ENCODE measurements around the gene ZNF324.
"Not testable (repeated sequence)": the region's sequence is repeated elsewhere in the genome, so short reads cannot be mapped to it uniquely, and the experiment has no call there.

The ZNF324 gene

GRCh38 chr19:58473775-58474174, 6.9 kb downstream of the ZNF324 start:
- DNase-seq = no peak

DNA sequence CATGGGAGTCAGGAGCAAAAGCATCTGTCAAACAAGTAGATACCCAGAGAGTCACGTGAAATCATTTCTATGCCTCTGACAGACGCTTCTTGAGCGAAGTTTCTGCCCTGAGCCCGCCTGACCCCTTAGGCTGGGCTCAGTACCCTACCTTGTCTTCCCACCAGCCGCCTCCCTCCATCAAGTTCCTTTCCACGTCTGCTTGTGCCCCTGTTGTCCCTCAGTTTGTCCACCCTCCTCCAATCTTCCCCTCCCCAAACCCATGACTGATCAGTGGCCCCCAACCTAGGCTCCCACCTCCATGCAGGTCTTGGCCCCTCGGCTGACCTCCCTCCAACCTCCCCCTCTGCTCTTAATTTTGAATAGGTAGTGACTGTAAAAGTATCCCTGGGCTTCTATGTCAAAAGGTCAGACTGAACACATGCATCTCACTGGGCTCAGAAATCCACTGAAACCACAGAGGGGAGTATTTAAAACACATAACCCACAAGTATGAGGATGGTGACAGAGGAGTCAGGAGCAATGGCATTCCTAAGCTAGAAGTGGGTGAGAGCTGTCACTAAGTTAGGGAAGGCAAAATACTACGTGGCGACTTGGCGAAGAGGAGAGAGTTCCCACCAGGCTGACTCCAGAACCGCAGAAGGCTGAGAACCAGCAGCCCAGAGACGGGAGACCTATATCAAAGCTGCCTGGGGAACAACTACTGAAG, 7.6 kb downstream of the ZNF324 start:
- no peak for DNase-seq

DNA sequence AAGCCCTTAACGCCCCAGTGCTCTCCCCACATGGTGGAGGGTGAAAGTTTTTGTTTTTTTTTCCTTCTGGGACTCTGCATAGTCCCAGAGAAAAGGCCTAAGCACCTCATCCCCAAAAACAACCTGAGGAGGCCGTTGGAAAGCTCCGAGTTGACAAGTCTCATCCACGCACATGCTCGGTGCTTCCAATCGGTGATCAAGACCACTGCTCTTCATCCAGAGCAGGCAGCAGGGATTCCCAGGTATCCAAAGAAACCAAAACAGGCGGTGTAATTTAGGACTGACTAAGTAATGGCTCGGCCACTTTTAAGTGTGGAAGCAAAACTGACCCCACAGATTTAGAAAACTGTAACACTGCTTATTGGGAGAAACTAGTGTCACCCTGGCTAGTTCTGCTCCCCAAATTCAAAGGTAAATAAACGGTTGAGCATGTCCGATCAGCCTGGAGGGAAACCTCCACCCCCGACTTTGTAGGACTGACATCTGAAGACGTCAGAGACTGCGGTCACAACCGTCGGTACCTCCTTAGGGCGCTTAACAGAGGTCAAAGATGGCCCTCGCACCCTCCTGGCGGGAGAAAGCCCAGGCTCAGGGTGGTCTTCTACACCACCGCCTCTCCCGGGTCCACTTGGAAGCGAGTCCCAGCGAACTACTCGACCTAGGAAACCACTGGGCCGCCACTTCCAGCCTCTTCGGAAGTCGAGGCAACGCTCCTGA, 8.3 kb downstream of the ZNF324 start:
- no peak for DNase-seq

GRCh38 chr19:58475714-58476497, 9.0 kb downstream of the ZNF324 start, which contains the start of gene ZNF446:
ZNF446 (plus strand) TSS chr19:58476352; CDS start chr19:58477219, 867 bp downstream.
- peak; percentile 95 to 98 for DNase-seq

GRCh38 chr19:58476498-58477015, 9.7 kb downstream of the ZNF324 start:
- no peak for DNase-seq

DNA sequence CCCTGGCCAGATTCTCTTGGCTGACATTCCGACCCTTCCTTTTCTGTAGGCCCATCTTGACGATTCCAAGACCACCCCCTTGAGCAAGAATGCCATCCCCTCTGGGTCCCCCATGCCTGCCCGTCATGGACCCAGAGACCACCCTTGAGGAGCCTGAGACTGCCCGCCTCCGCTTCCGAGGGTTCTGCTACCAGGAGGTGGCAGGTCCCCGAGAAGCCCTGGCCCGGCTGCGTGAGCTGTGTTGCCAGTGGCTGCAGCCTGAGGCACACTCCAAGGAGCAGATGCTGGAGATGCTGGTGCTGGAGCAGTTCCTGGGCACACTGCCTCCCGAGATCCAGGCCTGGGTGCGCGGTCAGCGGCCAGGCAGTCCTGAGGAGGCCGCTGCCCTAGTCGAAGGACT, 10.2 kb downstream of the ZNF324 start:
- no peak for DNase-seq

DNA sequence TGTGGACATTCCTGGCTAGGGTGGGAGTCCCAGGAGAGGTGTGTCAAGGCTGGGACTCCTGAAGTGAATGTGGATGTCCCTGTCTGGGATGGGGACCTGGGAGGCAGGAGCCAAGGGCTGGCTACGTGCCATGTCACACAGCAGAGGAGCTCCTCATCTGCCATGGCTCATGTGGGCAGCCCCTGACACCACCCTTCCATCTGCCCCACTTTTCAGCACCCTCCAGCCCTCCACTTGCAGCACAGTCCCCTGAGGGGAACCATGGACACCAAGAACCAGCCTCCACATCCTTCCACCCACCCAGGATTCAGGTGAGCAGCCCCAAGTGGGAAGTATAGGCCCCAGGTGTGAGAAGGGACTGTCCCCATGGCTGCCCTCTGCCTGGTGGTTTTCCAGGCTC, 11.0 kb downstream of the ZNF324 start:
- DNase-seq = no peak

DNA sequence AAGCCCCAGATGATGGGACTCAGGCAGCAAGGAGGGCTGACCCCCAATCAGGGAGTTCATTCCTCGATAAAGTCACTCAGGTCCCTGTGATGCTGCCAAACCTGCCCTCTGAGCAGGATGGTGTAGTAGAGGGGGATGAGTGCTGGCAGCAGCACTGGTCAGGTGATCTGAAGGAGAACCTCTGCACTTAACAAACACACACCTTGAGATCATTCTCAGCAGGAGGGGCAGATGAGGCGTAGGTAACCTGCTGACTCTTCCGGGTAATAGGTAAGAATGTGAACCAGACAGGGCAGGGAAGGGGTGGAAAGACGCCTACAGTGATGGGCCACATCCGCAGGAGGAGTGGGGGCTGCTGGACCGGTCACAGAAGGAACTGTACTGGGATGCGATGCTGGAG, 12.4 kb downstream of the ZNF324 start:
- DNase-seq = no peak

- no peak for DNase-seq
These were observed 13.0 kb downstream of the ZNF324 start for GRCh38 chr19:58479736-58480480.

- DNase-seq = no peak
These were observed 13.6 kb downstream of the ZNF324 start for GRCh38 chr19:58480481-58480830.

DNA sequence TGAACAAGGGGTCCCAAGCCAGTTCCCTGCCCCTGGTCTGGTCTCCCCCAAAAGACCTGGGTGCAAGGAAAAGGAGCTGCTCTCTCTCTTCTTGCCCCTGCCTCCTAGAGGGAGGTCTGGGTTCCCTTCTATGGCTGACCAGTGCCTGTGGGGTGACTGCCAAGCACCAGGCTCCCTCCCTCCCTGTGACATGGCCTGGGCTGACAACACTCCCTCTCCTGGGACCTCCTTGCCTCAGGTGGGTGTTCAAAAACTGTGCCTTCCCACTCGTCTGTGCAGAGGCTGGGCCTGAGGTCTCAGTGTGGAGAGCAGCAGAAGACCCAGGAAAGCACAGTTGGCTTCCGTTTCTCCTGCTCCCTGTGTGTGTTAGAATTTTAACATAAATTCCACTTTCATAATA, 14.0 kb downstream of the ZNF324 start:
- DNase-seq = no peak

DNA sequence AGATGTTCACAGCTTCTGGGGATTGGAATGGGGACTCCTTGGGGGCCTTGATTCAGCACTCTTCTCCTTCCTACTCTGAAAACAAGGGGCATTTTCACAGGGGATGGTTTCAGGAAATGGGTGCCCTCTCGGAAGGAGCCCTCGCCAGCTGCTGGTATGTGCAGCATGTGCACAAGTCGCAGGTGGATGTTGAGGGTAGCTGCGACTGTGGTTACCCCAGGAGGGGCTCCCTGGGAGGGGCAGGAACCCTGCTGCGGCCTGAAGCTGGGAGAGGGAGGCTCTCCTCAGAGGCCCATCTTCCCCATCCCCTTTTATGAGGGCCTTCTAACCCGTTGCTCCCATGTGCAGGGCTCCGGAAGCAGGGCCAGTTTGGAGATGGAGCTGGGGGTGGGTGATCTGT, 15.5 kb downstream of the ZNF324 start:
- no peak for DNase-seq

DNA sequence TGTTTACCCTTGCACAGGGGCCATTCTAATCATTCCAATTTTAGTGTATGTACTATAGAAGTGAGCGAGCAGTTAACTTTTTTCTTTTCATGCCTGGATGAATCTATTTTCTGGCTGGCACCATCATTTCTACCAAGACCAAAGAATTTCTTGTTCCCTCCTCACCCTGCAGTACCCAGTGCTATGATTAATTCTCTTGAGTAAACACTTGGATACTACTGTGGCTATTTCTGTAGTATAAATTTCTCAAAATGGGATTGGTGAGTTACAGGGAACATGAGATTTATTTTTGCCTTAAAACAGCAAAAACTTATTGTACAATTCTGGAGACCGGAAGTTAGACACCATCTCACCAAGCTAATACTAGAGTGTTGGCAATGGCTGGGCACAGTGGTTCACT, 16.9 kb downstream of the ZNF324 start:
- DNase-seq = no peak

DNA sequence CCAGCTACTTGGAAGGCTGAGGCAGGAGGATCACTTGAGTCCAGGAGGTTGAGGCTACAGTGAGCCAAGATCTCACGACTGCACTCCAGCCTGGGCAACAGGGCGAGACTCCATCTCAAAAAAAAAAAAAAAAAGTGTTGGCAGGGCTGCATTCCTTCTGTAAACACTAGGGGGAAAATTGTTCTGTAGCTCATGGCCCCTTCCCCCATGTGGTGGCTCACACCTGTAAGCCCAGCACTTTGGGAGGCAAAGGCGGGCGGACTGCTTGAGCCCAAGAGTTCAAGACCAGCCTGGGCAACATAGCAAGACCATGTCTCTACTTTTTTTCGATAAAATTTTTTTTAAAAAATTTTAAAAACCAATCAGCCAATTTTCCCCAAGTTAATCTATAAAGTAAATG, 17.5 kb downstream of the ZNF324 start:
- not testable (repeated sequence) for DNase-seq

- DNase-seq = no peak
These were observed 24.5 kb downstream of the ZNF324 start for GRCh38 chr19:58491393-58491792.

- DNase-seq = no peak
These were observed 25.4 kb downstream of the ZNF324 start for GRCh38 chr19:58492265-58492664.

DNA sequence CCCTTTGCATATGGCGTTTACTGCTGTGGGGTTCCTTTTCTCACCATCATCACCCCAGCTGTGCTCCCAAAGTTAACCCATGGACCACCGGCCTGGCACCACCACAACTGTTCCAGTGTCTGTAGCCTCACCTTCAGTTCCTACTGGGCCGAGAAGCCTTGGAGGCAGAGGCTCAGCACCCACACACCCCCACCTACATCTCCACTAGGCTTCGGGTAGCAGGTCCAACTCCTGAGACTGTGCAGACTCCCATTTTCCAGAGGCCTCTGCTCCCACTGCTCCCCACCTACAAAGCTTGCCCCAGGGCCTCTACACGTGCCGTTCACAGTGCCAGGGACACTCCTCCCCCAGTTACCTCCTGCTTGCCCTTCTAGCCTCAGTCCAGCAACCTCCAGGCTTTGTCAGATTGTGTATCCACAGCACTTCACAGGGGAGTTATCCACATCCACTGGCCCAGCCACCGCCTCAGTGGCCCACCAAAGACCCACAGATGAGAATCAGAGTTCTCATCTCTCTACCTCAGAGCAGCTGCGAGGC, 30.8 kb downstream of the ZNF324 start:
- no peak for DNase-seq

DNA sequence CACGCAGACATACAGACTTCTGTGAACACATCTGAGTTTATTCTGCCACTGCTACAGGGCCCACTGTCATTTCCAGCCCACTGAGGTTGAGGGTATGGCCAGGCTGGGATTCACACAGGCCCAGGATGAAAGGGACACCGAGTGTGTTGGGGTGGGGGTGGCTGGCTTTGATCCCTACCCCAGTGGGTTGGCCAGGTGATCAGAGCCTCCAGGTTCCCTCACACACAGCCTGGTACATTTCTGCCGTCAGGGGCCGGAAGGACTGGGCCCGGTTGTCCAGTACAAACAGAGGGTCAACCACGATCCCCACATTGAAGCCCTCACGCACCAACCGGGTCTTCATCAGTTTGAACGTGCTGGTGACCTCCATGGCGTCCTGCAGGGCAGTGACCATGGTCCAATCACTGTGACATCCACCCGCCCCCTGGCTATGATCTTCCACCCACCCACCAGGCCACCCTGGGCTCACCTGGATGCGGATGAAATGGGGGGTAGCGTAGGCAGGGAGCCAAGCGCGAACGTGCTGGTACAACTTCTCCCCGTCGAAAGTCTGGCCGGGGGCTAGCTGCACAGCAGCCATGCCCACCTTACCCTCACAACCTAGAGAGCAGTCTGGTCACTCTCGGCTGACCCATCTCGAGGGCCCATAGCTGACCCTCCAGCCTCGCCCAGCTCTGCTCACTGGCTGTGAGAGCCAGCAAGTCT, 31.6 kb downstream of the ZNF324 start:
- DNase-seq = no peak

- peak; percentile 98 for DNase-seq
These were observed 32.4 kb downstream of the ZNF324 start for GRCh38 chr19:58499021-58499927.

DNA sequence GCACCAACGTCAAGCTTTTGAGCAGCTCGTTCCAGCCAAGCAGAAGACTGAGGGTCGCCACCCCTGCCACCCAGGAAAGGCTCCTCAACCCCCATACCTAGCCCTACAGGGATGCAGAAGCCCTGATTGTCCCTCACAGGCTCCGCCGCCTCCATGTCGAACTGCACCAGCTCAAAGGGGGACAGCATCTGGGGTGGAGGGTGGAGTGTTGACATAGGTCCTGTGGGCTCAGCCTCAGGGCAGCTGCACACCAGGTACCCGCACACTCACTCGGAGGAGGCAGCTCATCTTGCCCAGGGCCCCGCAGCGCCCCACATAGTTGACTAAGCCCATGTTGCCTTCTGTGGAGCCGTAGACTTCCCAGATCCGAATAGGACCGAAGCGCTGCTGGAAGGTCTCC, 33.4 kb downstream of the ZNF324 start:
- DNase-seq = no peak

Measured in NCI-H524 (cell line).